Testis (tissue), 3 donors: ENCODE data around the gene ISLR. TPM values are rescaled to one million over a fixed set of nuclear protein-coding genes. Genes with fewer than 3 reads are reported as not detected.
A peak's percentile ranks its signal among the peaks of the same experiment; 100 is the strongest.

Source experiments
- DNase-seq: peaks from one replicate; pipeline ENCODE4 v3.0.0-alpha.2; 2019
- H3K27ac ChIP-seq, 2 donors: fragments of 200-600 bp; sonication (generic); one replicate each; pipeline ENCODE4 v1.5.1; 2019
- H3K27me3 ChIP-seq: fragments of 200-600 bp; sonication (generic); one replicate; pipeline ENCODE4 v1.5.1; 2019
- H3K36me3 ChIP-seq: fragments of 200-600 bp; sonication (generic); one replicate; pipeline ENCODE4 v1.5.1; 2017; ENCODE audit warnings: low read depth; ENCODE audit errors: missing control alignments
- H3K4me1 ChIP-seq: fragments of 200-600 bp; sonication (generic); one replicate; pipeline ENCODE4 v1.5.1; 2019
- H3K4me3 ChIP-seq, 2 donors: fragments of 200-600 bp; sonication (generic); one replicate each; pipeline ENCODE4 v1.5.1; 2017 to 2019
- H3K9me3 ChIP-seq: fragments of 200-600 bp; sonication (generic); one replicate; pipeline ENCODE4 v1.5.1; 2017
- CTCF ChIP-seq, 3 experiments: fragments of 450-650 bp in 2 of 3; fragments of 200-600 bp in 1 of 3; sonication (generic) in 1 of 3; IDR thresholded peaks; one replicate each; pipeline ENCODE4 v1.5.1; 2016 to 2019; ENCODE audit warnings: antibody characterized with exemption in 3 of 3, mild to moderate bottlenecking in 2 of 3, moderate library complexity in 1 of 3
- POLR2A ChIP-seq: fragments of 450-650 bp; IDR thresholded peaks from one replicate; pipeline ENCODE4 v1.6.1; 2017; ENCODE audit warnings: antibody characterized with exemption, mild to moderate bottlenecking, moderate library complexity
- WGBS, 2 donors: methylation state at CpG; one replicate each; pipeline ENCODE4 v1.1.5; 2018; 5-methylcytosine and 5-hydroxymethylcytosine counted together
- intact Hi-C: fragments of 100-400 bp; cut with DNase I; formaldehyde crosslinking; loops from one replicate; pipeline ENCODE4 v1.15.1; 2023; ENCODE audit warnings: low total_unique reads
- polyA plus RNA-seq: library from polyadenylated mRNA; stranded (reverse); fragments of 350-450 nt; fragmentation: Illumina TruSeq; extraction: RNeasy Lipid Tissue Mini Kit (QIAGEN cat#74804); gene quantifications from one replicate; pipeline ENCODE4 v1.2.3, GENCODE V29; 2014; ENCODE audit warnings: low read depth, low replicate concordance; ENCODE audit not compliant: insufficient read depth
- total RNA-seq, 2 donors: library from RNA; depleted of rRNA; stranded (reverse); fragments of >200 nt; gene quantifications; one replicate each; pipeline ENCODE4 v1.2.3, GENCODE V29; 2016

Gene ISLR
- total and polyA plus RNA-seq, 3 donors from 2014 or later = 24.0 to 73.7 (median 39.5) TPM

GRCh38 chr15:74127954-74128784 lies 45.3 kb upstream of the ISLR start:
- peak overlapping the region; percentile 36 to 43 for H3K4me3 ChIP-seq

GRCh38 chr15:74128785-74129585 lies 44.5 kb upstream of the ISLR start:
- WGBS, 2 donors = 35 to 41% methylated on average over 33 to 43 of the region's 43 CpGs
- Histone ChIP-seq H3K27me3 (no peaks in the 10 kb centered on the region), H3K9me3 (no peaks in the 10 kb centered on the region), H3K27ac (no peak overlapping the region), H3K36me3 (no peaks in the 10 kb centered on the region), H3K4me1 (peaks cover 21% of the 10 kb centered on the region), H3K4me3 (peak overlapping the region in 1 of 2 donors; percentile 43)
- TF ChIP-seq POLR2A = no peak
- no peak for TF ChIP-seq CTCF (IDR thresholded peaks at IDR 0.05)
- no peak for DNase-seq
- intact Hi-C loops = loop anchor here (5.0 kb wide), 1 partner anchor 183 kb away; no protein-coding TSS in a partner anchor

More at GRCh38 chr15:74127954-74128784, 45.3 kb upstream of the ISLR start:
- Histone ChIP-seq H3K36me3 (no peaks in the 10 kb centered on the region), H3K4me1 (peaks cover 21% of the 10 kb centered on the region), H3K27ac (peak overlapping the region in 1 of 2 donors; percentile 25), H3K27me3 (no peaks in the 10 kb centered on the region), H3K9me3 (no peaks in the 10 kb centered on the region)
- 27 to 32% methylated on average over 32 to 53 of the region's 53 CpGs for WGBS, 2 donors
- TF ChIP-seq POLR2A = no peak
- TF ChIP-seq CTCF (IDR thresholded peaks at IDR 0.05) = no peak
- intact Hi-C loops = loop anchor here (5.0 kb wide), 1 partner anchor 184 kb away; no protein-coding TSS in a partner anchor
- no peak for DNase-seq

- Histone ChIP-seq H3K4me1 (peaks cover 21% of the 10 kb centered on the region), H3K36me3 (no peaks in the 10 kb centered on the region), H3K4me3 (peak overlapping the region in 1 of 2 donors; percentile 18), H3K27ac (no peak overlapping the region), H3K27me3 (no peaks in the 10 kb centered on the region), H3K9me3 (no peaks in the 10 kb centered on the region)
- intact Hi-C loops = loop anchor here (5.0 to 10.0 kb wide), 2 partner anchors 145 to 183 kb away; no protein-coding TSS in a partner anchor
- no peak for TF ChIP-seq CTCF (IDR thresholded peaks at IDR 0.05)
- no peak for TF ChIP-seq POLR2A
- 17 to 24% methylated on average over 25 to 40 of the region's 40 CpGs for WGBS, 2 donors
- no peak for DNase-seq
Observed at GRCh38 chr15:74129586-74130154, 43.8 kb upstream of the ISLR start.

GRCh38 chr15:74130155-74130848 lies 43.2 kb upstream of the ISLR start, which contains the start of gene ISLR2:
ISLR2 (plus strand) TSS chr15:74130586; CDS start chr15:74132755, 2,169 bp downstream.
- no peaks in the 10 kb centered on the region for H3K9me3 ChIP-seq
- H3K4me3 ChIP-seq = peak within 1 kb of the TSS in 1 of 2 donors; percentile 18
- DNase-seq = no peak
- H3K27ac ChIP-seq = no peak within 1 kb of the TSS
- intact Hi-C loops = loop anchor here (10.0 kb wide), 1 partner anchor 146 kb away; no protein-coding TSS in a partner anchor
- H3K36me3 ChIP-seq = no peaks in the 10 kb centered on the region
- H3K4me1 ChIP-seq = peaks cover 21% of the 10 kb centered on the region
- no peaks in the 10 kb centered on the region for H3K27me3 ChIP-seq
- WGBS, 2 donors = 1 to 2% methylated on average over 32 to 53 of the region's 53 CpGs
- no peak for TF ChIP-seq CTCF (IDR thresholded peaks at IDR 0.05)
- no peak for TF ChIP-seq POLR2A
